HepG2 (cell line): ENCODE results near the gene MNT. TPM values are rescaled to one million over a fixed set of nuclear protein-coding genes. Genes with fewer than 3 reads are reported as not detected.

Experiments used
- ATAC-seq: fragments of 200-7000 bp; cut with Tn5 transposase; 3 replicates; pipeline ENCODE4 v1.9.1; 2020; ENCODE audit warnings: mild to moderate bottlenecking, moderate library complexity
- BruUV-seq: library from RNA; stranded (reverse); fragments of 400-500 nt; replicated peaks from 2 replicates; lab custom pipeline; 2021; lab: Mats Ljungman, UMichigan
- CTCF ChIA-PET: fragments of 300-600 bp; formaldehyde crosslinking; extraction: SDS; loops from one replicate; lab custom pipeline; 2021; ENCODE audit warnings: low total read pairs, inconsistent platforms, low intra/inter-chr PET ratio; lab: Yijun Ruan, JAX
- POLR2A ChIA-PET: fragments of 350-600 bp; sonication (Branson Sonifier 250); formaldehyde crosslinking; loops from one replicate; lab custom pipeline; 2020; ENCODE audit warnings: antibody characterized with exemption, inconsistent platforms; lab: Yijun Ruan, JAX
- DNase-seq: peaks from one replicate; pipeline ENCODE4 v3.0.0-alpha.2; 2015; ENCODE audit warnings: low spot score
- FAIRE-seq: peaks from 3 replicates; lab custom pipeline; 2011; peaks lifted over from hg19 to GRCh38; lab: Jason Lieb, UNC
- H2AFZ ChIP-seq: one replicate; pipeline ENCODE4 v1.6.1; 2011; ENCODE audit warnings: low read length, inconsistent platforms
- H3K27ac ChIP-seq: fragments of 300-600 bp; 3 replicates; pipeline ENCODE4 v1.8.0; 2011; ENCODE audit warnings: mixed run types, mild to moderate bottlenecking, mixed read lengths, low read length, inconsistent platforms; ENCODE audit not compliant: insufficient read depth; ENCODE audit errors: extremely low read length
- H3K27me3 ChIP-seq, 2 experiments: fragments of 200-600 bp in 1 of 2; 2 replicates in 1 of 2; 3 replicates in 1 of 2; pipeline versions ENCODE4 v1.6.0 to v1.8.0; 2011; ENCODE audit warnings: low read length in 2 of 2, mild to moderate bottlenecking in 2 of 2, moderate library complexity in 2 of 2, inconsistent platforms in 1 of 2; ENCODE audit not compliant: insufficient read depth in 2 of 2, control insufficient read depth in 1 of 2
- H3K36me3 ChIP-seq, 2 experiments: fragments of 200-600 bp in 1 of 2; replicated peaks in 1 of 2; 2 replicates in 1 of 2; 3 replicates in 1 of 2; pipeline versions ENCODE4 v1.5.1 to v1.8.0; 2011; ENCODE audit warnings: low read length in 2 of 2, inconsistent platforms in 1 of 2; ENCODE audit not compliant: insufficient read depth in 2 of 2, control insufficient read depth in 1 of 2
- H3K4me1 ChIP-seq: 2 replicates; pipeline ENCODE4 v1.5.1; 2012; ENCODE audit warnings: low read length, inconsistent platforms; ENCODE audit not compliant: insufficient read depth
- H3K4me2 ChIP-seq: 2 replicates; pipeline ENCODE4 v1.6.0; 2011; ENCODE audit warnings: low read depth, low read length, inconsistent platforms
- H3K4me3 ChIP-seq, 3 experiments: fragments of 200-600 bp in 1 of 3; sonication (generic), shearing (Covaris generic) in 1 of 3; replicated peaks in 1 of 3; 2 replicates each; pipeline ENCODE4 v1.5.1; 2011 to 2016; ENCODE audit warnings: low read length in 3 of 3, inconsistent platforms in 2 of 3, low read depth in 2 of 3, mild to moderate bottlenecking in 2 of 3, control low read depth in 1 of 3, mixed read lengths in 1 of 3; ENCODE audit not compliant: insufficient read depth in 1 of 3
- H3K79me2 ChIP-seq: one replicate; pipeline ENCODE4 v1.6.1; 2011; ENCODE audit warnings: low read length, inconsistent platforms; ENCODE audit not compliant: insufficient read depth
- H3K9ac ChIP-seq: 2 replicates; pipeline ENCODE4 v1.6.0; 2011; ENCODE audit warnings: mild to moderate bottlenecking, low read depth, low read length, inconsistent platforms; ENCODE audit not compliant: insufficient read depth
- H3K9me3 ChIP-seq: 2 replicates; pipeline ENCODE4 v1.5.1; 2012; ENCODE audit warnings: mild to moderate bottlenecking, low read length
- H4K20me1 ChIP-seq: 2 replicates; pipeline ENCODE4 v1.6.0; 2011; ENCODE audit warnings: inconsistent platforms, mild to moderate bottlenecking, low read length, moderate library complexity; ENCODE audit not compliant: insufficient read depth
- CBFB ChIP-seq: sonication (generic); formaldehyde crosslinking; IDR thresholded peaks from 2 replicates; pipeline ENCODE4 v1.4.0; 2020; ENCODE audit warnings: missing genetic modification reagents
- CBX2 ChIP-seq, 2 experiments: fragments of 200-600 bp in 1 of 2; sonication (generic); formaldehyde crosslinking in 1 of 2; IDR thresholded peaks; 2 replicates each; pipeline versions ENCODE4 v1.7.0 to v1.8.1; 2018 to 2022; ENCODE audit warnings: low read depth in 2 of 2, low read length in 1 of 2, mild to moderate bottlenecking in 1 of 2, missing genetic modification reagents in 1 of 2
- CHCHD3 ChIP-seq: sonication (generic); formaldehyde crosslinking; IDR thresholded peaks from 2 replicates; pipeline ENCODE4 v1.8.0; 2022; ENCODE audit warnings: mild to moderate bottlenecking, missing genetic modification reagents, moderate library complexity
- FOXM1 ChIP-seq: sonication (generic); formaldehyde crosslinking; IDR thresholded peaks from 2 replicates; pipeline ENCODE4 v1.5.0; 2020; ENCODE audit warnings: missing genetic modification reagents
- HHEX ChIP-seq: IDR thresholded peaks from 2 replicates; pipeline ENCODE4 v1.6.1; 2016; ENCODE audit warnings: control low read depth
- IRF9 ChIP-seq: sonication (generic); formaldehyde crosslinking; IDR thresholded peaks from 2 replicates; pipeline ENCODE4 v1.8.0; 2022; ENCODE audit warnings: missing genetic modification reagents, mild to moderate bottlenecking, borderline replicate concordance
- MAFF ChIP-seq: IDR thresholded peaks from 2 replicates; pipeline ENCODE4 v1.6.1; 2011; ENCODE audit warnings: low read depth, low read length, improper control_type of control experiment
- MXD4 ChIP-seq: IDR thresholded peaks from 2 replicates; pipeline ENCODE4 v1.6.1; 2016; ENCODE audit warnings: mild to moderate bottlenecking, missing biosample characterization, missing genetic modification reagents
- NFE2L1 ChIP-seq: sonication (generic); formaldehyde crosslinking; IDR thresholded peaks from 2 replicates; pipeline ENCODE4 v1.4.0; 2020; ENCODE audit warnings: missing genetic modification reagents, mild to moderate bottlenecking, borderline replicate concordance
- PHB2 ChIP-seq: fragments of 450-650 bp; IDR thresholded peaks from 2 replicates; pipeline ENCODE4 v1.6.1; 2018; ENCODE audit not compliant: partially characterized antibody
- PTBP1 ChIP-seq: fragments of 200-400 bp; formaldehyde crosslinking; IDR thresholded peaks from 2 replicates; pipeline ENCODE4 v1.6.1; 2018; ENCODE audit warnings: low read length, low read depth; ENCODE audit not compliant: poor library complexity, severe bottlenecking
- TFAP4 ChIP-seq: sonication (generic); IDR thresholded peaks from 2 replicates; pipeline ENCODE4 v1.6.1; 2016; ENCODE audit warnings: low read depth, borderline replicate concordance
- TSC22D2 ChIP-seq: sonication (generic); formaldehyde crosslinking; IDR thresholded peaks from 2 replicates; pipeline ENCODE4 v1.5.1; 2020; ENCODE audit warnings: missing genetic modification reagents, mild to moderate bottlenecking, borderline replicate concordance
- ZMAT3 ChIP-seq: sonication (generic); formaldehyde crosslinking; conservative IDR thresholded peaks from 2 replicates; pipeline ENCODE4 v1.7.0; 2021; ENCODE audit warnings: missing genetic modification reagents
- ZNF251 ChIP-seq: sonication (generic); formaldehyde crosslinking; IDR thresholded peaks from 2 replicates; pipeline ENCODE4 v1.9.0; 2021; ENCODE audit warnings: mild to moderate bottlenecking, missing genetic modification reagents
- ZNF451 ChIP-seq: sonication (generic); formaldehyde crosslinking; IDR thresholded peaks from 2 replicates; pipeline ENCODE4 v1.5.0; 2020; ENCODE audit warnings: mild to moderate bottlenecking, missing genetic modification reagents
- ZNF792 ChIP-seq: IDR thresholded peaks from 2 replicates; pipeline ENCODE4 v1.6.1; 2016
- ZNF878 ChIP-seq: sonication (generic); formaldehyde crosslinking; IDR thresholded peaks from 2 replicates; pipeline ENCODE4 v1.8.1; 2023; ENCODE audit warnings: mild to moderate bottlenecking, missing genetic modification reagents, moderate library complexity
- ZNF883 ChIP-seq: sonication (generic); formaldehyde crosslinking; IDR thresholded peaks from 2 replicates; pipeline ENCODE4 v1.5.1; 2020; ENCODE audit warnings: mild to moderate bottlenecking, missing genetic modification reagents; ENCODE audit errors: not compliant biosample characterization
- WGBS: methylation state at CpG from one replicate; pipeline ENCODE4 v1.1.6; 2017; ENCODE audit warnings: low lambda C conversion rate; 5-methylcytosine and 5-hydroxymethylcytosine counted together
- in situ Hi-C: cut with HindIII; loops from 2 replicates; pipeline ENCODE4 v1.10.0; 2017; ENCODE audit warnings: low pct_unique_long_range_greater_than_20kb; ENCODE audit not compliant: extremely low pct_ligation_motif_present
- intact Hi-C: fragments of 100-400 bp; cut with micrococcal nuclease; formaldehyde crosslinking; loops from one replicate; pipeline ENCODE4 v1.10.0; 2022; ENCODE audit not compliant: unreplicated experiment
- polyA plus RNA-seq, 8 experiments: library from polyadenylated mRNA; depleted of rRNA in 3 of 8; stranded (reverse) in 7 of 8; unstranded in 1 of 8; fragments of >200 nt; fragmentation: Illumina TruSeq in 4 of 8; extraction: Trizol in 4 of 8; gene quantifications; 2 replicates each; pipeline versions ENCODE4 v1.2.1 to v1.2.3, GENCODE V29; 2011 to 2016; ENCODE audit warnings: low read depth in 4 of 8, missing spikeins in 1 of 8, mixed read lengths in 1 of 8; ENCODE audit not compliant: insufficient read depth in 1 of 8
- total RNA-seq, 5 experiments: library from RNA; depleted of rRNA; stranded (reverse); fragments of >200 nt; fragmentation: Illumina TruSeq; extraction: Trizol; gene quantifications; 2 replicates each; pipeline ENCODE4 v1.2.3, GENCODE V29; 2016; ENCODE audit warnings: low read depth in 1 of 5

Gene MNT
- total and polyA plus RNA-seq, 2 of the 13 experiments (the other 11 are each of a cell fraction or from before 2014, with no cell fraction given), result 2.1 to 3.5 TPM

GRCh38 chr17:2377659-2378058 is 23.2 kb downstream of the MNT start:
- peaks cover 8 to 10% of the 10 kb centered on the region in 2 experiments; a peak in 3 of 5 replicates for H3K36me3 ChIP-seq
- in situ Hi-C loops, result loop anchor here (5.0 kb wide), 1 partner anchor 35 kb away; no protein-coding TSS in a partner anchor
- 91% methylated on average over 6 of the region's 10 CpGs for WGBS
- no peaks in the 10 kb centered on the region for H3K9me3 ChIP-seq
- 0 out of 2 replicates have a peak, but pooled peaks cover 3% of the 10 kb centered on the region for H4K20me1 ChIP-seq
- H2AFZ ChIP-seq, result no peak overlapping the region
- CTCF ChIA-PET, result no interaction called here
- no peak for DNase-seq
- H3K79me2 ChIP-seq, result no peaks in the 10 kb centered on the region
- peaks cover under 1% of the 10 kb centered on the region for H3K4me1 ChIP-seq
- FAIRE-seq, result no peak
- H3K4me3 ChIP-seq, result no peak overlapping the region
- no peak overlapping the region for H3K27ac ChIP-seq
- no peak for TF ChIP-seq ZNF792 (CRISPR knock-in tag)
- no peak for TF ChIP-seq ZNF251 (CRISPR knock-in tag)
- TF ChIP-seq MAFF, result no peak
- TF ChIP-seq MXD4 (CRISPR knock-in tag), result no peak
- TF ChIP-seq TSC22D2 (CRISPR knock-in tag), result no peak
- no peak for TF ChIP-seq CHCHD3 (CRISPR knock-in tag)
- TF ChIP-seq TFAP4, result no peak
- TF ChIP-seq PHB2, result no peak
- no peak for TF ChIP-seq ZMAT3 (CRISPR knock-in tag)
- TF ChIP-seq NFE2L1 (CRISPR knock-in tag), result no peak
- no peak for TF ChIP-seq ZNF451
- no peak for TF ChIP-seq FOXM1 (CRISPR knock-in tag)
- TF ChIP-seq CBFB, result no peak
- TF ChIP-seq PTBP1, result no peak
- no peak for TF ChIP-seq ZNF883 (CRISPR knock-in tag)
- TF ChIP-seq ZNF878, result no peak
- no peak for TF ChIP-seq HHEX (CRISPR knock-in tag)
- no peak for TF ChIP-seq CBX2 (IDR thresholded peaks at IDR 0.05; ENCODE audit: low read depth, low read length)
- TF ChIP-seq CBX2 (CRISPR knock-in tag; IDR thresholded peaks at IDR 0.05; ENCODE audit: low read depth), result no peak
- no peak for TF ChIP-seq IRF9 (CRISPR knock-in tag)
- no peak overlapping the region for H3K9ac ChIP-seq
- ATAC-seq, result no peak
- BruUV-seq, result no TSS peak
- POLR2A ChIA-PET, result no interaction called here
- intact Hi-C loops, result no loop called here
- no peak overlapping the region for H3K4me2 ChIP-seq
- H3K27me3 ChIP-seq, result no peaks in the 10 kb centered on the region
